ENCODE results near the gene NFXL1. TPM values are rescaled to one million over a fixed set of nuclear protein-coding genes. Genes with fewer than 3 reads are reported as not detected.

NFXL1 gene
- 10 to 100 TPM in 1 of 2 experiments, 1 to 10 TPM in 1; 9.7 to 11.5 TPM for total RNA-seq
- polyA plus RNA-seq: 10.0 TPM

DNA sequence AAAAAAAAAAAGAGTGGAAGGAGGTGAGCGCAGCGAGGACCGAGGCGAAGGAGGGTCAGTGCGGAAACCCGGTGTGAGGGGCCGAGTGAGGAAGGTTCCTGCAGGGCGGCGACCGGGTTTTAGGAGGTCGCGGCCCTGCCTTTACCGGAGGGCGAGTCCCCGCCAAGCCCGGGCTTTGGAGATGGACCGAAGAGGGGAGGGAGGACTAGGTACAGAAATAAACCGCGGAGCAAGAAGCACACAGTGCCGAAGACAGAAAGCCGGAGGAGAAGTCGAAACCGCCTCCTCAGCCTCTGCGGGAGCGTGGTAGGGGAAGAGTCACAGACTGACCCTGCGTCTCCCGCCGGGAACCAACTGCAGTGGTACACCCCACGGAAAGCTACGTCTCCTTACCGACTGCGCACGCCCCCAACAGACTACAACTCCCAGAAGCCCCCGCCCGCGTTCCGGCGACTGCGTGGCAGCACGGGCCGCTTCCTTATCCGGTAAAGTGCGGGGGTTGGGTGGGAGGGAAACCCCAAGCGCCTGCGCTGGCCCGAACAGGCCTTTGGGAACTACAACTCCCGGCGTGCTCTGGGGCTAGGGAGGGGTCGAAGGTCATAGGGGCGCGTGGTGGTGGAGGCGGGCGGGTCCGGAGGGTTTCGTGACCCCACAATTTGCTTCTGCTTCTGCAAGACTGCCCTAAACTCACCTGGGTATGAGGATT lies at the start of gene NFXL1:
Gene NFXL1, minus strand, starts transcription at position 364 of the 706 bp plus-strand sequence. CDS start 380 bp downstream, outside the sequence.
- POLR2A ChIA-PET: interaction anchor here (0.5 kb wide), 1 partner anchor 10 kb away, joined by 3 read pairs; no protein-coding TSS in a partner anchor
- peaks cover 31 to 44% (median 42%) of the 10 kb centered on the region in 3 donors for H3K4me1 Mint-ChIP-seq
- Histone ChIP-seq H3K27me3 (ENCODE audit: insufficient read depth, low read length, poor library complexity, severe bottlenecking) (no peaks in the 10 kb centered on the region), H3K27ac (ENCODE audit: low read depth, low read length) (peak within 1 kb of the TSS; percentile 91), H3K9me3 (ENCODE audit: low read length) (no peaks in the 10 kb centered on the region), H3K4me3 (ENCODE audit: low read length) (peak within 1 kb of the TSS; percentile 95), H3K36me3 (ENCODE audit: insufficient read depth, low read length) (no peaks in the 10 kb centered on the region), H3K4me1 (ENCODE audit: insufficient read depth, low read length) (peaks cover 13% of the 10 kb centered on the region)
- peak within 1 kb of the TSS; percentile 96 to 100 (median 99) for H3K4me3 Mint-ChIP-seq
- peaks cover 3 to 34% (median 8%) of the 10 kb centered on the region in 3 donors for H3K36me3 Mint-ChIP-seq
- H3K27me3 Mint-ChIP-seq: no peaks in the 10 kb centered on the region
- CTCF ChIA-PET: interaction anchor here (1.0 to 1.6 kb wide), 2 partner anchors 13 to 78 kb away, joined by 3 to 7 read pairs; no protein-coding TSS in a partner anchor
- peak; percentile 93 to 96 (median 93) for DNase-seq
- H3K9me3 Mint-ChIP-seq: peaks cover 0 to 4% (median 0%) of the 10 kb centered on the region in 5 donors
- peak within 1 kb of the TSS; percentile 73 to 100 (median 97) for H3K27ac Mint-ChIP-seq

DNA sequence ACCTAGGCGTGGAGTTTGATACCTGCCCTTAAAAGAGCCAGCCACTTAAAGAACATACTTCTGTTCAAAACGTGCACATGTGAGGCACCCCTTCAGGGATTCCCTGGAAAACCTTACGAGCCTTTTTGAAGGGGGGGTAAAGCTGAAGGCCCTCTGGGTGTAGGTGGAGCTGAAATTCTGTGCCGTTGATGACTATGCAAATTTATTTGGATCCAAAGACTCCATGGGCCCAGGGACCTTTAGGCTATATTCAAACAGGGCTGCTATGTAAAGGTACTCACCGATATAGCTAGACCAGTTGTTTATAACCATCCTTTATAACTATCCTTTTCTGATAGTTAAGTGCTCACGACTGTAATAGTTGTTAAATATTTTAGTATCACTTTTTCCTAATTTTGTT lies 40.3 kb upstream of the NFXL1 start:
- Mint-ChIP-seq H3K27me3 (peaks cover 4 to 7% of the 10 kb centered on the region in 2 donors), H3K36me3 (peaks cover 0 to 3% (median 1%) of the 10 kb centered on the region in 3 donors), H3K4me3 (no peak overlapping the region), H3K27ac (no peak overlapping the region), H3K4me1 (no peaks in the 10 kb centered on the region), H3K9me3 (peaks cover 0 to 2% (median 0%) of the 10 kb centered on the region in 5 donors)
- H3K4me3 ChIP-seq (ENCODE audit: low read length): no peak overlapping the region
- no peaks in the 10 kb centered on the region for H3K4me1 ChIP-seq (ENCODE audit: insufficient read depth, low read length)
- CTCF ChIA-PET: no interaction called here
- POLR2A ChIA-PET: no interaction called here
- no peaks in the 10 kb centered on the region for H3K9me3 ChIP-seq (ENCODE audit: low read length)
- no peak for DNase-seq
- H3K27ac ChIP-seq (ENCODE audit: low read depth, low read length): no peak overlapping the region
- no peaks in the 10 kb centered on the region for H3K27me3 ChIP-seq (ENCODE audit: insufficient read depth, low read length, poor library complexity, severe bottlenecking)
- H3K36me3 ChIP-seq (ENCODE audit: insufficient read depth, low read length): no peaks in the 10 kb centered on the region

DNA sequence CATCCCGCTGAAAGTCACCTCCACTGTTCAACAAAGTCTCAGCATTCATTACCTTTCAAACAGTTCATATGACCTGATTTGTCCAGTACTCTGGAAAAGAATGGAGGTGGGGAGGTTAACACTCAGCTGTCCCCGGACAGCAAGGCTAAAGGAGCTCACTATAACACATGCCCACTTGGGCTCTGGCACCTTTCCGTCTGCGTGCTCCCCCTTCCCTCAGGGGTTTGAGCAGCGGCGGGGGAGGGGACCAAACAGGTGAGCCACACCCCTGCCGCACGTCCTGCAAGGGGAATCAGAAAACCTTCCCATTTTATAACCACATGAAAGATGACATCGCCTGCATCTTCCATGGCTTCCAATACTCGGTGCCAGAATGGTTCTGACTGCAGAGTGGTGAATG lies 39.9 kb upstream of the NFXL1 start:
- no peaks in the 10 kb centered on the region for H3K36me3 ChIP-seq (ENCODE audit: insufficient read depth, low read length)
- peak overlapping the region in 1 of 8 donors; percentile 62 for H3K27ac Mint-ChIP-seq
- H3K27me3 ChIP-seq (ENCODE audit: insufficient read depth, low read length, poor library complexity, severe bottlenecking): no peaks in the 10 kb centered on the region
- H3K4me1 ChIP-seq (ENCODE audit: insufficient read depth, low read length): no peaks in the 10 kb centered on the region
- no peak overlapping the region for H3K4me3 ChIP-seq (ENCODE audit: low read length)
- H3K9me3 ChIP-seq (ENCODE audit: low read length): no peaks in the 10 kb centered on the region
- ChIA-PET CTCF (no interaction called here), POLR2A (interaction anchor here (0.5 kb wide), 1 partner anchor 143 kb away, joined by 4 read pairs; no protein-coding TSS in a partner anchor)
- peaks cover 0 to 2% (median 0%) of the 10 kb centered on the region in 5 donors for H3K9me3 Mint-ChIP-seq
- H3K36me3 Mint-ChIP-seq: peaks cover 0 to 3% (median 1%) of the 10 kb centered on the region in 3 donors
- H3K4me1 Mint-ChIP-seq: no peaks in the 10 kb centered on the region
- no peak overlapping the region for H3K27ac ChIP-seq (ENCODE audit: low read depth, low read length)
- no peak for DNase-seq
- H3K27me3 Mint-ChIP-seq: peaks cover 4 to 7% of the 10 kb centered on the region in 2 donors
- H3K4me3 Mint-ChIP-seq: no peak overlapping the region

DNA sequence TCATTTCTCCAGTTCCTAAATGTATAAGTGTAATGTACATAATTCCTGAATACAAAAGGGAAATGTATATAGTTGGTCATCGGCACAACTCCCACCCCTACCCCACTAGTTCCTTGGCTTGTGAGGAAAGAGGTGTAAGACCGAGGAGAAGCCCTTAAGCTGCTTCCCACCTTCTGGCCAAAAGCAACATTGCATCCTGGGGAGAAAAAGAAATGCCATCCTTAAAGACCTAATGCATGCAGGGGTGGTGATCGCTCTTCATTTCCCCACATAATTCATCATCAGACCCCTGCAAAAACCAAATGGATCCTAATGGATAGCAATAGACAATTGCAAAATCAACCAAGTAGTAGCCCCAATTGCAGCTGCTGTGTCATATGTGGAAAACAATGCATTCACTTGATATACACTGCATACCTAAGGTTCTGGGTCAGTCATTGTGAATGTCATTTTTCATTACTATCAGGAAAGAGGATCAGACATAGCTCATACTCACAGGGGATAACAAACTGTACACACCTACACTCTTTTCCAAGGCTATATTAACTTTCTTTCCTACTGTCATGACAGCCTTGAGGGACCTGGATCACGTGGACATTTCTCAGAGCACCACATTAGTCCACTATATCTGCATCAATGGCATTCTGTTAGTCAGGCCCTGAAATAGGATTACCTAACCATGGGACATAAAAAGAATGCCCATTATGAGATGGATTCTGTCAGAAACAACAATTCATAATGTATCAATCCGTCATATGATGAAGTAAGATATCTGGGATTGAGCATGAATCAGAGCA lies 31.7 kb upstream of the NFXL1 start:
- no peaks in the 10 kb centered on the region for H3K36me3 ChIP-seq (ENCODE audit: insufficient read depth, low read length)
- no peaks in the 10 kb centered on the region for H3K4me1 ChIP-seq (ENCODE audit: insufficient read depth, low read length)
- no peak overlapping the region for H3K27ac ChIP-seq (ENCODE audit: low read depth, low read length)
- POLR2A ChIA-PET: no interaction called here
- CTCF ChIA-PET: no interaction called here
- no peaks in the 10 kb centered on the region for H3K27me3 ChIP-seq (ENCODE audit: insufficient read depth, low read length, poor library complexity, severe bottlenecking)
- H3K36me3 Mint-ChIP-seq: no peaks in the 10 kb centered on the region
- no peak for DNase-seq
- no peak overlapping the region for H3K27ac Mint-ChIP-seq
- peaks cover 0 to 1% of the 10 kb centered on the region in 2 donors for H3K27me3 Mint-ChIP-seq
- H3K4me1 Mint-ChIP-seq: no peaks in the 10 kb centered on the region
- peaks cover 0 to 2% (median 0%) of the 10 kb centered on the region in 5 donors for H3K9me3 Mint-ChIP-seq
- H3K9me3 ChIP-seq (ENCODE audit: low read length): no peaks in the 10 kb centered on the region
- H3K4me3 ChIP-seq (ENCODE audit: low read length): no peak overlapping the region
- no peak overlapping the region for H3K4me3 Mint-ChIP-seq

DNA sequence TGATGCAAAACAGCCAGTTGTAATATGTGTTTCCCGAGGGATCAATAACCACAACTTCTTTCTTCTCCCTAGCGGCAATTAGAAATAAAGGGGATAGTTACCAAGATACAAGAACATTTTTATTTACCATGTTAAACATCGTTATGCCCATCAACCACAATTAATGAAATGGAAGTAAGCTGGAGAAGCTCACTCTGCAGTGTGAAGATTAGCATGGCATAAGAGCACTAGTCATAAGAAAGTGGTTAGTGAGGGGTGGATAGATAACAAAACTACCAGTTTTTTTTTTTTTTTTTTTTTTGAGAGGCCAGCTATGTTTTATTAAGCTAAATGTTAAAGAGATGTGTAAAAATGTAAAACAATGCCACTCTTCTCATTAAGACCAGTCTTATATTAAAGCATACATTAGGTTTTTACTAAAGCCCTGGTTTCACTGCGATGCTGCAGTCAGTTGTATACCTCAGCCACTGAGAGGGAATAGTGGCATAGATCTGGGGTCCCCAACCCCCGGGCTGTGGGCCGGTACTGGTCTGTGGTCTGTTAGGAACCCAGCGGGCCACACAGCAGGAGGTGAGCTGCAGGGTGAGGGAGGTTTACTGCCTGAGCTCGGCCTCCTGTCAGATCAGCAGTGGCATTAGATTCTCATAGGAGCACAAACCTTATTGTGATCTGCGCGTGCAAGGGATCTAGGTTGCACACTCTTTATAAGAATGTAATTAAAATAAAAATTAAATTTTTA lies 27.9 kb upstream of the NFXL1 start:
- CTCF ChIA-PET: no interaction called here
- Mint-ChIP-seq H3K4me3 (no peak overlapping the region), H3K27me3 (peaks cover 5% of the 10 kb centered on the region in 2 donors), H3K4me1 (no peaks in the 10 kb centered on the region), H3K9me3 (no peaks in the 10 kb centered on the region), H3K27ac (no peak overlapping the region), H3K36me3 (no peaks in the 10 kb centered on the region)
- Histone ChIP-seq H3K9me3 (ENCODE audit: low read length) (no peaks in the 10 kb centered on the region), H3K27me3 (ENCODE audit: insufficient read depth, low read length, poor library complexity, severe bottlenecking) (no peaks in the 10 kb centered on the region), H3K36me3 (ENCODE audit: insufficient read depth, low read length) (no peaks in the 10 kb centered on the region), H3K4me3 (ENCODE audit: low read length) (no peak overlapping the region), H3K27ac (ENCODE audit: low read depth, low read length) (no peak overlapping the region), H3K4me1 (ENCODE audit: insufficient read depth, low read length) (no peaks in the 10 kb centered on the region)
- no peak for DNase-seq
- POLR2A ChIA-PET: no interaction called here

DNA sequence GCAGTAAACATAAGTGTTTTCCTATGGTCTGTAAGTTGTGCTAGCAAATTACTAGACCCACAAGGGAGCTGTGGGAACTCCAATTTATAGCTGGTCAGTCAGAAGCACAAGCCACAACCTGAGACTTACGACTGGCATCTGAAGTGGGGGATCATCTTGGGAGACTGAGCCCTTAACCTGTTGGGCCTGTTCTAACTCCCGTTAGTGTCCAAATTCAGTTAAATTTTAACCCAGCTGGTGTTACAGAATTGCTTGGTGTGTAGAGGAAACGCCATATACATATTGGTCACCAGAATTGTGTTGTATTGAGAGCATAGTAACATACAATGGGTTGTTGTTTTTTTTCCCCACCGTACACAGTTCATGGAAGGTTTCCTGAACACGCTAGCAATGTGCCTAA lies 25.1 kb upstream of the NFXL1 start:
- CTCF ChIA-PET: no interaction called here
- DNase-seq: no peak
- H3K27ac Mint-ChIP-seq: no peak overlapping the region
- no peaks in the 10 kb centered on the region for H3K9me3 ChIP-seq (ENCODE audit: low read length)
- no peaks in the 10 kb centered on the region for H3K4me1 ChIP-seq (ENCODE audit: insufficient read depth, low read length)
- no peaks in the 10 kb centered on the region for H3K36me3 Mint-ChIP-seq
- H3K4me3 ChIP-seq (ENCODE audit: low read length): no peak overlapping the region
- H3K4me1 Mint-ChIP-seq: no peaks in the 10 kb centered on the region
- no peaks in the 10 kb centered on the region for H3K27me3 ChIP-seq (ENCODE audit: insufficient read depth, low read length, poor library complexity, severe bottlenecking)
- no peaks in the 10 kb centered on the region for H3K9me3 Mint-ChIP-seq
- H3K27me3 Mint-ChIP-seq: peaks cover 5 to 16% of the 10 kb centered on the region in 2 donors
- H3K4me3 Mint-ChIP-seq: no peak overlapping the region
- no peaks in the 10 kb centered on the region for H3K36me3 ChIP-seq (ENCODE audit: insufficient read depth, low read length)
- no peak overlapping the region for H3K27ac ChIP-seq (ENCODE audit: low read depth, low read length)
- POLR2A ChIA-PET: no interaction called here

DNA sequence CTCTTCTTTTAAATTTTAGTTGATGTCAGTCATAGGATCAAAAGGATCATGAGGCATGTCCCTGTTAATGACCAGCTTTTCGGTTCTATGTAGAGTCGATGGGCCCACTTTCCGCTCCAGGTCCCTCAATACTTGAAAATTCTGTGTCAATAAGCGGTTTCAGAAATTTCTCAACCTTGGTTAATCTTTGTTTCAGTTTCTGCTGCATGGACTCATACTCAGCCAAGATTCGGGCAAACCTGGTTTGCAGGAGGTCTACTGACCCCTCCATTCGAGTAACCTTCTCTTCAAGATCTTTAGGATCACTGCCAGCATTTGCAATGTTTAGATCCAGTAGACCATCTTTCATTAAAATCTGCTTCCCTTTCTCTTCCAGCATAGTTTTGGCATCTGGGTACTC lies 22.0 kb upstream of the NFXL1 start:
- Histone ChIP-seq H3K36me3 (ENCODE audit: insufficient read depth, low read length) (no peaks in the 10 kb centered on the region), H3K9me3 (ENCODE audit: low read length) (no peaks in the 10 kb centered on the region), H3K4me3 (ENCODE audit: low read length) (no peak overlapping the region), H3K27ac (ENCODE audit: low read depth, low read length) (no peak overlapping the region), H3K4me1 (ENCODE audit: insufficient read depth, low read length) (no peaks in the 10 kb centered on the region), H3K27me3 (ENCODE audit: insufficient read depth, low read length, poor library complexity, severe bottlenecking) (no peaks in the 10 kb centered on the region)
- ChIA-PET POLR2A (no interaction called here), CTCF (no interaction called here)
- Mint-ChIP-seq H3K27ac (no peak overlapping the region), H3K9me3 (no peaks in the 10 kb centered on the region), H3K27me3 (peaks cover 5 to 16% of the 10 kb centered on the region in 2 donors), H3K4me1 (no peaks in the 10 kb centered on the region), H3K4me3 (no peak overlapping the region), H3K36me3 (no peaks in the 10 kb centered on the region)
- DNase-seq: no peak
